Midbrain (tissue), 1 donor: Measurements from ENCODE around the gene PROSER3.
"Not testable (repeated sequence)": the region's sequence is repeated elsewhere in the genome, so short reads cannot be mapped to it uniquely, and the experiment has no call there.

Source experiments
- DNase-seq: peaks from one replicate; lab custom pipeline; 2025; lab: John Stamatoyannopoulos, UW

The PROSER3 gene

GRCh38 chr19:35755131-35755549 is 2.8 kb upstream of the PROSER3 start:
- no peak for DNase-seq

GRCh38 chr19:35755550-35756376 is 2.2 kb upstream of the PROSER3 start:
- DNase-seq = no peak

GRCh38 chr19:35756377-35757230 is 1.4 kb upstream of the PROSER3 start, which contains the start of gene HSPB6:
HSPB6 (minus strand) TSS chr19:35757029; CDS start chr19:35757008, 21 bp downstream.
- DNase-seq = peak; percentile 42

DNA sequence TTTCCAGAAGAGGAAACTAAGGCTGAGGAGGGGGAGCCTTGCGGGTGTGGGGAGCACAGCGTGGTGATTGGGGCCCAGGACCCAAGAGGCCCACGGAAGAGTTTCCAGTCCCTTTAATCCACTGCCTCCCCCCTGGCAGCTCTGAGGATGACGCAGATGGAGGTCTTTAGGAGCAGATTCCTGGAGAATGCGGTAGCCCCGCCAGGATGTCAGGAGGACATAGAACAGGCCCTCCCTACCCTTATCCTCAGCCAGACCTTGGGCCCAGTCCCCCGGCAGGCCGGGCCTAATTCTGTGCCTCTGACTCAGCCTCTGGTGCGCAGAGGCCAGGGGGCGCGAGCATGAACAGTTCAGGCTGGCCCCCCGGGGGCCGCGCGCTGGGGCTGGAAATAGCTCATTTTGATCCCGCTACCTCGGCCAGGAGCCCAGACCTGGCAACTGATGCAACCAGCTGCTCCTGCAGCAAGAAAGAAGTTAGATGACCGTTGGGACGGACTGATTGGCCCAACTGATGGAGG is 686 bp upstream of the PROSER3 start:
- peak; percentile 42 for DNase-seq

- no peak for DNase-seq
Observed at GRCh38 chr19:35759697-35760096, 1.7 kb downstream of the PROSER3 start.

- DNase-seq = no peak
Observed at GRCh38 chr19:35760711-35761349, 2.9 kb downstream of the PROSER3 start.

- DNase-seq = no peak
Observed at GRCh38 chr19:35764432-35765315, 6.7 kb downstream of the PROSER3 start.

DNA sequence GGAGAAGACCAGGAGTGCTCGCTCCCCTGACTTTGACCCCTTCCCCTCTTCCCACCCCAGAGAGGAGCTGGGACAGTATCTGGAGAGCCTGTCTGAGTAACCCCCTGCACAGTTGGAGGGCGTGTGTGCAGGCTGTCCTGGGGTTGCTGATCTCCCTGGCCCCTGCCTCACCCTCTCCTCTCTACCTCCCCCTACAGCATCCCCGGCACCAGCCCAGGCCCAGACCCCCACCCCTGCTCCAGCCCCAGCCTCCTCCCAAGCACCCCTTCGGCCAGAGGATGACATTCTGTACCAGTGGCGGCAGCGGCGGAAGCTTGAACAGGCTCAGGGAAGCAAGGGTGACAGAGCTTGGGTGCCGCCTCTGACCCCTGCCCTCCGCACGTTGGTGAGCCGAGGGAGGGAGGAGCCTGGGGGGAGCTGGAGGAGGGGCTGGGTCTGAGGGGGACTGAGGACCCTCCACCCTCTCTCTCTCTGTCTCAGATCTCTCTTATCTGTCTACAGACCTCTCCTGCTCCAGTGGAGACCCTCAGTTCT is 8.7 kb downstream of the PROSER3 start:
- no peak for DNase-seq

DNA sequence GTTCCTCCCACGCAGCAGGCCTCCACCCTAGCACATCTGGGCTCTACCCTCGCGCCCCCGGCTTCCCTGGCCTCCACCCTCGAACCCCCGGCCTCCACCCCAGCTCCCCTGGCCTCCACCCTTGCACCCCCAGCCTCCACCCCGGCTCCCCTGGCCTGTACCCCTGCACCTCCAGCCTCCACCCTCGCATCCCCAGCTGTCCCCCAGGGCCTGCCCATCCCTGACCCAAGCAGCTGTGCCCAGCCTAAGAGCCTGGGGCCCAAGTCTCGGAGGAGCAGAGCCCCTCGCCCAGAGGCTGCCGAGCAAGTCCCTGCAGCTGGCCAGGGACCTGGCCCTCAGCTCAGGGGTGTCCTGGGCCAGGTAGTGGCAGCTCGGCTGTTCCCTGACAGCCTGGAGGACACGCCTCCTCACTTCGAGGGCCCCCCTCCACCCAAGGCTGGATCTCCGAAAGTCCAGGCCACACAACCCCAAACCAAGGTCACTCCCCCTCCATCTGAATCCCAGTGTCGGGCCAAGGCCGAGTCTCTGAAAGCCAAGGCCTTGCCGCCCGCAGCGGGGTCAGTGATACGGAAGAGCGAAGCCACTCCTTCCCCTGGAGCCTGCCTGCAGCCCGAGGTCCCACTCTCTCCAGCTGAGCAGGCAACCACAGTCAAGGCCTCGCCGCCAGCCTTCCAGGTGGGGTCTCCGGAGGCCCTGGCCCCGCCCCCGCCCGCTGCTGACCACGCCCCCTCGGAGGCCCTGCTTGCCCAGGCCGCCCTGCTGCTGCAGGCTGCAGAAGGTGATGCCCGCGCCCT is 9.5 kb downstream of the PROSER3 start:
- no peak for DNase-seq

- no peak for DNase-seq
Observed at GRCh38 chr19:35768082-35768421, 10.1 kb downstream of the PROSER3 start.

DNA sequence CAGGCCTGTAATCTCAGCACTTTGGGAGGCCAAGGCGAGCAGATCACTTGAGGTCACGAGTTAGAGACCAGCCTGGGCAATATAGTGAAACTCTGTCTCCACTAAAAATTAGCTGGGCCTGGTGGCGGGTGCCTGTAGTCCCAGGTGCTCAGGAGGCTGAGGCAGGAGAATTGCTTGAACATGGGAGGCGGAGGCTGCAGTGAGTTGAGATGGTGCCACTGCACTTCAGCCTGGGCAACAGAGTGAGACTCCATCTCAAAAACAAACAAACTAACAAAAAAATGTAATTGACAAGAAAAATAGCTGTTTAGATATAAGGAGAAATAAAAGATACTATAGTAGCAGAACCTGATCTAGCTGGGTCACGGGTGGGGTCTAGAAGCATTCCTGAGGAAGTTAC is 14.4 kb downstream of the PROSER3 start:
- DNase-seq = not testable (repeated sequence)

DNA sequence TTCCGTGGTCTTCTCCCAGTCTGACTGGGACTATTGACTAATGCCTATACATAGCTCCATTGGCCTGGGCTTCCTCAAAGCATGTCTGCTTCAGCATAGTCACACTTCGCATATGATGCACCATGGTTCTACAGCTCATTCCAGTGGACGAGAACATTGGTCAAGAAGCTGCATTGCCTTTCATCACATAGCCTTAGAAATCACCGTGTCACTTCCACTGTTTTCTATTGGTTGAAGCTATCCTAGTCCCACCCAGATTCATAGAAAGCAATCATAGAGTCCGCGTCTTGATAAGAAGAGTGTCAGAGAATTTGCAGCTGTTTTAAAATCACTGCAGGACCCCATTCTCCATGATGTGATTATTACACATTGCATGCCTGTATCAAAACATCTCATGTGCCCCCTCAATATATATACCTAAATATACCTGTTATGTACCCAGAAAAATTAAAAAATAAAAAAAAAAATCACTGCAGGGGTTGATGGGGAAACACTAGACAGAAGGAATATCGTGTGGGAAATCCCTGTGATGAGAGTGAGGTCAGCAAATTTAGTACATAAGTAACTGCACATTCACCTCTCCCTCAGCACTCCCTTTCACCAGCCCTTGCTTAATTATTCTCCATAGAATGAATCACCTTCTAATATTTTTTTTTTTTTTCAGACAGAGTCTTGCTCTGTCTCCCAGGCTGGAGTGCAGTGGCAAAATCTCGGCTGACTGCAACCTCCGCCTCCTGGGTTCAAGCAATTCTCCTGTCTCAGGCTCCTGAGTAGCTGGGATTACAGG is 15.2 kb downstream of the PROSER3 start:
- no peak for DNase-seq

GRCh38 chr19:35774274-35775045 is 16.5 kb downstream of the PROSER3 start:
- no peak for DNase-seq

DNA sequence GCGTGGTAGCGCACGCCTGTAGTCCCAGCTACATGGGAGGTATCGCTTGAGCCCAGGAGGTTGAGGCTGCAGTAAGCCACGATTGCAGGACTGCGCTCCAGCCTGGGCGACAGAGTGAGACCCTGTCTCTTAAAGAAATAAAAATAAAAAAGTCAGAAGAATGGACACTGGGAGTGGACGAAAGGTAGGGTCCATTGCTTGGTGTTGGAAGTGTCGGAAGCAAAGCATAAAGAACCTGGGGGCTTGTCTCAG is 17.0 kb downstream of the PROSER3 start:
- DNase-seq = no peak

DNA sequence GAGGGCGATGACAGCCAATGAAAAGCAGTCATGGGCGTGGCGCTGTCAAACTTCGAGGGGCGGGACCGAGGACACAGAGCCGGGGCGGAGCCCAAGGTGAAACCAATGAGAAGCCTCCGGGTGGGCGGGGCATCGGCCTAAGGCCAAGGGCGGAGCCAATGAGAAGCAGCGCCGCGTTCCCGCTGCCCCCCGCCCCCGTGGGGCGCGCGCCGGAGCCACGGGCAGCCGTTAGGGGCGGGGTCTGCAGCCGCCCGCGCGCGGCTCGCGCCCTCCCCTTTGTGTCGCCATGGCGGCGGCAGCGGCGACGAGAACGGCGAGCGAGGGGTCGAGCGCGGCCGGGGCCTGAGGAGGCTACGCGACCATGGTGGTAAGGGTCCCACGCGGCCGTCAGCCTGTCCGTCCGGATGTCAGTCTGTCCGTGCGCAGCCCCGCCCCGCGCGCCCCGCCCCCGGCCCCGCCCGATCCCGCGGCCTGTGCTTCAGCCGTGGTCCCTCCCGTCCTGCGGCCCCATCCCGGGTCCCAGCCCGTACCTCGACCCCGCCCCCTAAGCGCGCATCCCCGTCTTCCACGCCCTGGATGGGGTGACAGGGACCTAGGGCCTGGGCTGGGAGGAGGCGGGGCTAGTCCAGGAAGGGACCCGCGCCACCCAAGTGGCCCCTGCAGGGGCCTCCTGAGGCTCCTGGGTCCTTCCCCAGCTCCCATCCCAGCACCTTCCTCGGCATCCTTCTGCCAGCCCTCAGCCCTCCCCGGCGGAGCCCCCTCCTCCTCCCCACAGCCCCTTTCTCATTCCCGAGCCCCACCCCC is 17.5 kb downstream of the PROSER3 start, which contains the start of gene ARHGAP33:
TSS of gene ARHGAP33 (plus strand) at position 267 of the 804 bp plus-strand sequence. CDS start at position 362, 95 bp downstream.
- peak; percentile 97 for DNase-seq

DNA sequence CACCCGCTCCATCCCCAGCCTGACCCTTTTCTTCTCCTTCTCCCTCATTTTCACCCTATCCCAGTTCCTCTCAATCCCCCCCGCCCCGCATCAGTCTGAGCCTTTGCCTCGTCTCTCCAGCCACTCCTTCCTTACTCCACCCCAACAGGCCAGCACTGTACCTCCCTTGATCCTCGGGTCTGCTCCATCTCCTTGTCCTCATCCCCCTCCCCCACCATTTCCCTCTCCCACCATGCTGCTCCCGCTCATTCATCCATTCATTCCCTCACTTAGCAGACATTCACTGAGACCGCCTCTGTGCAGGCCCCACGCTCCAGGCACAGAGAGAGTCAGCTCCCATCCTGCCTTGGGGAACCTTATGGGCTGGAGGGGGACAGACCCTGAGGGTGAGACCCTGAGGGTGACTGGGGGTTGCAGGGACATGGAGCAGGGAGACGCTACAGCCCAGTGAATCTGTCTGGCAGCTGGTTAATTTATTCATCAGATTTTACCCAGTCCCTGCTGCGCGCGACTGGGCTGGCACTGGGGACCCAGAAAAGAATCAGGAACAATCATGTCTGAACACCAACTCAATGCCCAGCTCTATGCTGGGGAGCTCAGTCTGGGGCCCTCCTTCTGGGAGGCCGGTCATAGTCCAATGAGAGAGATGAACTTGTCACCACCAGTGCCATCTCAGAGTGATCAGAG is 18.3 kb downstream of the PROSER3 start:
- DNase-seq = no peak
